CD4-positive, alpha-beta T cell treated with Interleukin-15 for 4 hours (primary cell): ENCODE results near the gene FAM50B.

Experiments used
- DNase-seq: peaks from one replicate; pipeline ENCODE4 v3.0.0-alpha.2; 2020; ENCODE audit warnings: low spot score

The FAM50B gene

GRCh38 chr6:3895312-3895653, 46.1 kb downstream of the FAM50B start:
- DNase-seq = no peak

DNA sequence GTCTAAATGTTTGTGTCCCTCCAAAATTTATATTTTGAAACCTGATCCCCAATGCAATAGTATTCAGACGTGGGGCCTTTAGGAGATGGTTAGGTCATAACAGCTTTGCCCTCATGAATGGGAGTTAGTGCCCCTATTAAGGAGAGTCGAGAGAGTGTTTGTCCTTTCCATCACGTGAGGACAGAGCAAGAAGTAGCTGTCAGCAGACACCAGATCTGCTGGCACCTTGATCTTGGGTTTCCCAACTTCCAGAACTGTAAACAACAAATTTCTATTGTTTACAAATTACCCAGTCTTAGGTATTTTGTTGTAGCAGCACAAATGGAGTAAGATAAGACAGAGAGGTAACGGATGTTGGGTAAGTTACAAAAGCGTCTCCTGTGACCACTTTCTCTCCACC, 46.6 kb downstream of the FAM50B start:
- DNase-seq = no peak

- DNase-seq = no peak
Measured at GRCh38 chr6:3898265-3898994, 49.3 kb downstream of the FAM50B start.

- no peak for DNase-seq
Measured at GRCh38 chr6:3899061-3899460, 49.9 kb downstream of the FAM50B start.

GRCh38 chr6:3899970-3900439, 50.8 kb downstream of the FAM50B start:
- DNase-seq = no peak
